HG03045 (cell line): ENCODE measurements around the gene TTC39B.
A peak's percentile ranks its signal among the peaks of the same experiment; 100 is the strongest.
"Not testable (repeated sequence)": the region's sequence is repeated elsewhere in the genome, so short reads cannot be mapped to it uniquely, and the experiment has no call there.

ENCODE experiments used
- ATAC-seq: cut with Tn5 transposase; IDR thresholded peaks from one replicate; pipeline ENCODE4 v1.9.1; 2021; ENCODE audit warnings: mild to moderate bottlenecking, moderate library complexity; ENCODE audit not compliant: unreplicated experiment

Gene TTC39B

GRCh38 chr9:15306757-15307522 lies at the start of gene TTC39B:
TSS of gene TTC39B (minus strand) at chr9:15307216. CDS start at chr9:15307125, 91 bp downstream.
- ATAC-seq, result peak; percentile 97

- no peak for ATAC-seq
Observed at GRCh38 chr9:15355669-15356068, 48.7 kb upstream of the TTC39B start.

GRCh38 chr9:15354713-15355112 lies 47.7 kb upstream of the TTC39B start:
- ATAC-seq, result no peak

GRCh38 chr9:15353892-15354291 lies 46.9 kb upstream of the TTC39B start:
- no peak for ATAC-seq

GRCh38 chr9:15352306-15352705 lies 45.3 kb upstream of the TTC39B start:
- no peak for ATAC-seq

GRCh38 chr9:15349892-15350761 lies 43.1 kb upstream of the TTC39B start:
- no peak for ATAC-seq

- no peak for ATAC-seq
Observed at GRCh38 chr9:15346837-15347236, 39.8 kb upstream of the TTC39B start.

- no peak for ATAC-seq
Observed at GRCh38 chr9:15344191-15344590, 37.2 kb upstream of the TTC39B start.

GRCh38 chr9:15333376-15333881 lies 26.4 kb upstream of the TTC39B start:
- no peak for ATAC-seq

- ATAC-seq, result no peak
Observed at GRCh38 chr9:15332939-15333338, 25.9 kb upstream of the TTC39B start.

GRCh38 chr9:15329539-15330109 lies 22.6 kb upstream of the TTC39B start:
- ATAC-seq, result no peak

- no peak for ATAC-seq
Observed at GRCh38 chr9:15328946-15329345, 21.9 kb upstream of the TTC39B start.

GRCh38 chr9:15322695-15323094 lies 15.7 kb upstream of the TTC39B start:
- not testable (repeated sequence) for ATAC-seq

- not testable (repeated sequence) for ATAC-seq
Observed at GRCh38 chr9:15319661-15320060, 12.6 kb upstream of the TTC39B start.

GRCh38 chr9:15317836-15318235 lies 10.8 kb upstream of the TTC39B start:
- ATAC-seq, result no peak

GRCh38 chr9:15311607-15312006 lies 4.6 kb upstream of the TTC39B start:
- ATAC-seq, result no peak

- no peak for ATAC-seq
Observed at GRCh38 chr9:15310107-15310850, 3.3 kb upstream of the TTC39B start.

- no peak for ATAC-seq
Observed at GRCh38 chr9:15308511-15308910, 1.5 kb upstream of the TTC39B start.

- peak; percentile 29 for ATAC-seq
Observed at GRCh38 chr9:15307523-15307841, 466 bp upstream of the TTC39B start.

GRCh38 chr9:15306068-15306756 lies 804 bp downstream of the TTC39B start:
- ATAC-seq, result peak; percentile 25
